ENCODE results near the gene SULT1B1. TPM values are rescaled to one million over a fixed set of nuclear protein-coding genes. Genes with fewer than 3 reads are reported as not detected.
A peak's percentile ranks its signal among the peaks of the same experiment; 100 is the strongest.

The SULT1B1 gene
- total and polyA plus RNA-seq, 2 experiments from 2014 or later = 0.10 to 2.6 TPM

- Histone ChIP-seq H3K4me3 (no peak overlapping the region), H3K9me2 (ENCODE audit: insufficient read depth) (no peaks in the 10 kb centered on the region), H3K36me3 (ENCODE audit: low read depth) (no peaks in the 10 kb centered on the region), H3K27me3 (replicated peaks; ENCODE audit: insufficient read depth) (no peaks in the 10 kb centered on the region), H4K20me1 (ENCODE audit: insufficient read depth) (no peaks in the 10 kb centered on the region), H3F3A (ENCODE audit: insufficient read depth) (no peaks in the 10 kb centered on the region), H3K4me1 (ENCODE audit: insufficient read depth) (peaks cover 8% of the 10 kb centered on the region; the same call in 1 of the 2 replicates), H3K27ac (no peak overlapping the region), H2AFZ (no peak overlapping the region), H3K9me3 (ENCODE audit: low read depth) (no peaks in the 10 kb centered on the region), H3K9ac (no peak overlapping the region), H3K4me2 (ENCODE audit: unreplicated experiment) (no peak overlapping the region), H3K79me2 (ENCODE audit: insufficient read depth) (no peaks in the 10 kb centered on the region)
- no peak for DNase-seq
- in situ Hi-C loops (cut with MboI) = no loop called here
- 83 to 85% methylated on average over 2 of the region's 2 CpGs for WGBS, 2 experiments (ENCODE audit: low coverage in 1 of 2, low lambda C conversion rate in 2 of 2, missing lambda C conversion rate in 2 of 2)
- TF ChIP-seq EZH2phosphoT487 (IDR thresholded peaks at IDR 0.05; ENCODE audit: insufficient read depth, low read depth) (no peak), EZH2 (IDR thresholded peaks at IDR 0.05; ENCODE audit: insufficient read depth, poor library complexity, severe bottlenecking) (no peak)
Observed at GRCh38 chr4:69716654-69717053, 43.8 kb downstream of the SULT1B1 start.

GRCh38 chr4:69714086-69714485 lies 46.3 kb downstream of the SULT1B1 start:
- Histone ChIP-seq H3K4me2 (ENCODE audit: unreplicated experiment) (no peak overlapping the region), H3K79me2 (ENCODE audit: insufficient read depth) (no peaks in the 10 kb centered on the region), H3K9ac (no peak overlapping the region), H3K4me1 (ENCODE audit: insufficient read depth) (peaks cover 6% of the 10 kb centered on the region; the same call in 1 of the 2 replicates), H3F3A (ENCODE audit: insufficient read depth) (no peaks in the 10 kb centered on the region), H3K36me3 (ENCODE audit: low read depth) (no peaks in the 10 kb centered on the region), H3K27me3 (replicated peaks; ENCODE audit: insufficient read depth) (no peaks in the 10 kb centered on the region), H3K27ac (no peak overlapping the region), H3K9me2 (ENCODE audit: insufficient read depth) (no peaks in the 10 kb centered on the region), H2AFZ (no peak overlapping the region), H3K9me3 (ENCODE audit: low read depth) (no peaks in the 10 kb centered on the region), H3K4me3 (no peak overlapping the region), H4K20me1 (ENCODE audit: insufficient read depth) (no peaks in the 10 kb centered on the region)
- DNase-seq = no peak
- TF ChIP-seq EZH2phosphoT487 (IDR thresholded peaks at IDR 0.05; ENCODE audit: insufficient read depth, low read depth) = no peak
- TF ChIP-seq EZH2 (IDR thresholded peaks at IDR 0.05; ENCODE audit: insufficient read depth, poor library complexity, severe bottlenecking) = no peak
- in situ Hi-C loops (cut with MboI) = no loop called here
- WGBS, 2 experiments (ENCODE audit: low coverage in 1 of 2, low lambda C conversion rate in 2 of 2, missing lambda C conversion rate in 2 of 2) = 45 to 48% methylated on average over 4 of the region's 4 CpGs

- no peaks in the 10 kb centered on the region for H4K20me1 ChIP-seq (ENCODE audit: insufficient read depth)
- H3K9me2 ChIP-seq (ENCODE audit: insufficient read depth) = no peaks in the 10 kb centered on the region
- WGBS, 2 experiments (ENCODE audit: low coverage in 1 of 2, low lambda C conversion rate in 2 of 2, missing lambda C conversion rate in 2 of 2) = 59 to 63% methylated on average over 2 of the region's 2 CpGs
- H3K4me1 ChIP-seq (ENCODE audit: insufficient read depth) = peaks cover 1% of the 10 kb centered on the region; the same call in 1 of the 2 replicates
- no peaks in the 10 kb centered on the region for H3K9me3 ChIP-seq (ENCODE audit: low read depth)
- no peak overlapping the region for H3K4me3 ChIP-seq
- no peaks in the 10 kb centered on the region for H3K27me3 ChIP-seq (replicated peaks; ENCODE audit: insufficient read depth)
- H2AFZ ChIP-seq = no peak overlapping the region
- no peak overlapping the region for H3K9ac ChIP-seq
- DNase-seq = peak; percentile 66
- in situ Hi-C loops (cut with MboI) = no loop called here
- H3K79me2 ChIP-seq (ENCODE audit: insufficient read depth) = no peaks in the 10 kb centered on the region
- no peak for TF ChIP-seq EZH2 (IDR thresholded peaks at IDR 0.05; ENCODE audit: insufficient read depth, poor library complexity, severe bottlenecking)
- TF ChIP-seq EZH2phosphoT487 (IDR thresholded peaks at IDR 0.05; ENCODE audit: insufficient read depth, low read depth) = no peak
- H3F3A ChIP-seq (ENCODE audit: insufficient read depth) = no peaks in the 10 kb centered on the region
- no peak overlapping the region for H3K27ac ChIP-seq
- no peak overlapping the region for H3K4me2 ChIP-seq (ENCODE audit: unreplicated experiment)
- H3K36me3 ChIP-seq (ENCODE audit: low read depth) = no peaks in the 10 kb centered on the region
Observed at GRCh38 chr4:69713593-69713992, 46.8 kb downstream of the SULT1B1 start.

GRCh38 chr4:69710580-69710979 lies 49.8 kb downstream of the SULT1B1 start:
- H3K9me2 ChIP-seq (ENCODE audit: insufficient read depth) = no peaks in the 10 kb centered on the region
- no peaks in the 10 kb centered on the region for H4K20me1 ChIP-seq (ENCODE audit: insufficient read depth)
- TF ChIP-seq EZH2phosphoT487 (IDR thresholded peaks at IDR 0.05; ENCODE audit: insufficient read depth, low read depth) (no peak), EZH2 (IDR thresholded peaks at IDR 0.05; ENCODE audit: insufficient read depth, poor library complexity, severe bottlenecking) (no peak)
- H3K27me3 ChIP-seq (replicated peaks; ENCODE audit: insufficient read depth) = no peaks in the 10 kb centered on the region
- no peaks in the 10 kb centered on the region for H3K36me3 ChIP-seq (ENCODE audit: low read depth)
- H3K4me2 ChIP-seq (ENCODE audit: unreplicated experiment) = no peak overlapping the region
- WGBS, 2 experiments (ENCODE audit: low coverage in 1 of 2, low lambda C conversion rate in 2 of 2, missing lambda C conversion rate in 2 of 2) = 15 to 33% methylated on average over 2 of the region's 2 CpGs
- in situ Hi-C loops (cut with MboI) = no loop called here
- no peak overlapping the region for H3K27ac ChIP-seq
- no peaks in the 10 kb centered on the region for H3F3A ChIP-seq (ENCODE audit: insufficient read depth)
- no peak overlapping the region for H3K9ac ChIP-seq
- no peak overlapping the region for H2AFZ ChIP-seq
- H3K4me3 ChIP-seq = no peak overlapping the region
- H3K9me3 ChIP-seq (ENCODE audit: low read depth) = no peaks in the 10 kb centered on the region
- no peaks in the 10 kb centered on the region for H3K4me1 ChIP-seq (ENCODE audit: insufficient read depth)
- H3K79me2 ChIP-seq (ENCODE audit: insufficient read depth) = no peaks in the 10 kb centered on the region
- no peak for DNase-seq

GRCh38 chr4:69708211-69708610 lies 52.2 kb downstream of the SULT1B1 start:
- Histone ChIP-seq H3K4me3 (no peak overlapping the region), H3F3A (ENCODE audit: insufficient read depth) (no peaks in the 10 kb centered on the region), H4K20me1 (ENCODE audit: insufficient read depth) (no peaks in the 10 kb centered on the region), H3K9me3 (ENCODE audit: low read depth) (no peaks in the 10 kb centered on the region), H3K27me3 (replicated peaks; ENCODE audit: insufficient read depth) (no peaks in the 10 kb centered on the region), H2AFZ (no peak overlapping the region), H3K27ac (no peak overlapping the region), H3K36me3 (ENCODE audit: low read depth) (no peaks in the 10 kb centered on the region), H3K79me2 (ENCODE audit: insufficient read depth) (no peaks in the 10 kb centered on the region), H3K9me2 (ENCODE audit: insufficient read depth) (no peaks in the 10 kb centered on the region), H3K4me2 (ENCODE audit: unreplicated experiment) (no peak overlapping the region), H3K9ac (no peak overlapping the region), H3K4me1 (ENCODE audit: insufficient read depth) (no peaks in the 10 kb centered on the region)
- peak; percentile 38 for DNase-seq
- no peak for TF ChIP-seq EZH2phosphoT487 (IDR thresholded peaks at IDR 0.05; ENCODE audit: insufficient read depth, low read depth)
- no peak for TF ChIP-seq EZH2 (IDR thresholded peaks at IDR 0.05; ENCODE audit: insufficient read depth, poor library complexity, severe bottlenecking)
- 36 to 46% methylated on average over 1 of the region's 1 CpG for WGBS, 2 experiments (ENCODE audit: low coverage in 1 of 2, low lambda C conversion rate in 2 of 2, missing lambda C conversion rate in 2 of 2)
- in situ Hi-C loops (cut with MboI) = no loop called here

Data from GM23248 (cell line).